Activated CD4-positive, alpha-beta T cell treated with anti-CD3 and anti-CD28 coated beads for 36 hours (primary cell): ENCODE measurements around the gene POLR3C. TPM values are rescaled to one million over a fixed set of nuclear protein-coding genes. Genes with fewer than 3 reads are reported as not detected.
"Not testable (repeated sequence)": the region's sequence is repeated elsewhere in the genome, so short reads cannot be mapped to it uniquely, and the experiment has no call there.

ENCODE experiments used
- ATAC-seq: fragments of 200-7000 bp; cut with Tn5 transposase; one replicate; pipeline ENCODE4 v1.10.0; 2021; ENCODE audit warnings: mild to moderate bottlenecking, moderate library complexity
- CTCF ChIA-PET: fragments of 350-600 bp; sonication (Branson Sonifier 250); formaldehyde crosslinking; loops from one replicate; lab custom pipeline; 2021; ENCODE audit warnings: antibody characterized with exemption; lab: Charles Lee
- POLR2A ChIA-PET: fragments of 350-600 bp; sonication (Branson Sonifier 250); formaldehyde crosslinking; loops from one replicate; lab custom pipeline; 2021; ENCODE audit warnings: antibody characterized with exemption, inconsistent platforms; lab: Charles Lee
- DNase-seq: peaks from one replicate; pipeline ENCODE4 v3.0.0-alpha.2; 2020
- H3K27ac Mint-ChIP-seq: one replicate; pipeline ENCODE4 v1.8.0; 2021; ENCODE audit warnings: mixed read lengths
- H3K27me3 Mint-ChIP-seq: one replicate; pipeline ENCODE4 v1.8.0; 2021; ENCODE audit warnings: mixed read lengths
- H3K36me3 Mint-ChIP-seq: one replicate; pipeline ENCODE4 v1.8.0; 2021; ENCODE audit warnings: low read depth, mixed read lengths
- H3K4me1 Mint-ChIP-seq: one replicate; pipeline ENCODE4 v1.8.0; 2021; ENCODE audit warnings: mixed read lengths
- H3K4me3 Mint-ChIP-seq: one replicate; pipeline ENCODE4 v1.8.0; 2021; ENCODE audit warnings: mild to moderate bottlenecking, moderate library complexity, mixed read lengths
- H3K9me3 Mint-ChIP-seq: one replicate; pipeline ENCODE4 v1.8.0; 2021; ENCODE audit warnings: low read depth, mixed read lengths
- intact Hi-C, 2 experiments: fragments of 100-400 bp; cut with DNase I in 1 of 2; cut with micrococcal nuclease in 1 of 2; formaldehyde crosslinking; loops; one replicate each; pipeline versions ENCODE4 v1.14.2 to v1.15.1; 2022 to 2024; cut with DNase I, micrococcal nuclease
- total RNA-seq, 2 experiments: library from RNA; stranded (reverse); gene quantifications; one replicate each; pipeline ENCODE4 v1.2.3, GENCODE V29; 2021

Gene POLR3C
- total RNA-seq, 2 experiments from 2014 or later, result 34.2 to 42.6 TPM

GRCh38 chr1:145824499-145824842 lies 471 bp downstream of the POLR3C start:
- H3K9me3 Mint-ChIP-seq, result no peaks in the 10 kb centered on the region
- H3K4me1 Mint-ChIP-seq, result peaks cover 47% of the 10 kb centered on the region
- H3K4me3 Mint-ChIP-seq, result peak overlapping the region; percentile 97
- no peak for DNase-seq
- ATAC-seq, result no peak
- no peaks in the 10 kb centered on the region for H3K27me3 Mint-ChIP-seq
- ChIA-PET CTCF (interaction anchor here (0.6 to 8.1 kb wide), 3 partner anchors 22 to 130 kb away, joined by 3 to 98 read pairs (median 3); partner anchors contain the start of gene NUDT17), POLR2A (interaction anchor here (1.0 to 1.3 kb wide), 2 partner anchors 21 to 227 kb away, joined by 4 to 5 read pairs; partner anchors contain the start of gene NUDT17)
- peaks cover 35% of the 10 kb centered on the region for H3K36me3 Mint-ChIP-seq
- intact Hi-C loops, result loop anchor here in 1 of 2 experiments (10.0 kb wide), 1 partner anchor 80 kb away; no protein-coding TSS in a partner anchor
- peak overlapping the region; percentile 98 for H3K27ac Mint-ChIP-seq

GRCh38 chr1:145826030-145826429 lies 2.0 kb downstream of the POLR3C start:
- peaks cover 48% of the 10 kb centered on the region for H3K4me1 Mint-ChIP-seq
- CTCF ChIA-PET, result interaction anchor here (0.9 to 8.1 kb wide), 10 partner anchors 13 to 209 kb away, joined by 3 to 98 read pairs (median 4); partner anchors contain the start of genes NUDT17 and PIAS3
- POLR2A ChIA-PET, result interaction anchor here (0.6 to 1.2 kb wide), 3 partner anchors 33 to 150 kb away, joined by 3 to 12 read pairs (median 3); partner anchors contain the start of genes ANKRD34A and POLR3GL
- peak overlapping the region; percentile 34 for H3K27ac Mint-ChIP-seq
- intact Hi-C loops, result loop anchor here (2.0 to 10.0 kb wide), 3 partner anchors 19 to 81 kb away; partner anchors contain the start of gene NUDT17 (in 1 of the 2)
- DNase-seq, result no peak
- ATAC-seq, result no peak
- no peaks in the 10 kb centered on the region for H3K27me3 Mint-ChIP-seq
- H3K9me3 Mint-ChIP-seq, result no peaks in the 10 kb centered on the region
- peak overlapping the region; percentile 97 for H3K4me3 Mint-ChIP-seq
- H3K36me3 Mint-ChIP-seq, result peaks cover 47% of the 10 kb centered on the region

- no peaks in the 10 kb centered on the region for H3K9me3 Mint-ChIP-seq
- peaks cover 57% of the 10 kb centered on the region for H3K36me3 Mint-ChIP-seq
- CTCF ChIA-PET, result interaction anchor here (0.7 to 8.1 kb wide), 5 partner anchors 10 to 149 kb away, joined by 3 to 98 read pairs (median 5); partner anchors contain the start of genes NUDT17 and PIAS3
- POLR2A ChIA-PET, result interaction anchor here (0.7 to 1.5 kb wide), 6 partner anchors 9 to 152 kb away, joined by 3 to 6 read pairs (median 4); partner anchors contain the start of genes NUDT17, PIAS3 and RBM8A
- peak; percentile 25 for ATAC-seq
- intact Hi-C loops, result loop anchor here (2.0 to 10.0 kb wide), 4 partner anchors 17 to 83 kb away; partner anchors contain the start of genes NUDT17 (in 1 of the 2) and PIAS3 (in 1 of the 2)
- no peaks in the 10 kb centered on the region for H3K27me3 Mint-ChIP-seq
- peak overlapping the region; percentile 34 for H3K4me3 Mint-ChIP-seq
- peaks cover 43% of the 10 kb centered on the region for H3K4me1 Mint-ChIP-seq
- peak overlapping the region; percentile 96 for H3K27ac Mint-ChIP-seq
- DNase-seq, result no peak
Measured at GRCh38 chr1:145827966-145828365, 4.0 kb downstream of the POLR3C start.

GRCh38 chr1:145828367-145829026 lies 4.5 kb downstream of the POLR3C start:
- peaks cover 62% of the 10 kb centered on the region for H3K36me3 Mint-ChIP-seq
- H3K27me3 Mint-ChIP-seq, result no peaks in the 10 kb centered on the region
- H3K4me1 Mint-ChIP-seq, result peaks cover 43% of the 10 kb centered on the region
- intact Hi-C loops, result loop anchor here in 1 of 2 experiments (2.0 to 10.0 kb wide), 3 partner anchors 30 to 84 kb away; partner anchors contain the start of gene PIAS3
- ATAC-seq, result peak; percentile 78
- peak; percentile 41 for DNase-seq
- ChIA-PET POLR2A (interaction anchor here (0.6 to 1.5 kb wide), 7 partner anchors 8 to 210 kb away, joined by 3 to 6 read pairs (median 5); partner anchors contain the start of genes NUDT17, PIAS3 and RBM8A), CTCF (interaction anchor here (0.7 to 8.1 kb wide), 6 partner anchors 10 to 149 kb away, joined by 3 to 98 read pairs (median 4); partner anchors contain the start of genes NUDT17 and PIAS3)
- H3K9me3 Mint-ChIP-seq, result no peaks in the 10 kb centered on the region
- H3K4me3 Mint-ChIP-seq, result peak overlapping the region; percentile 34
- H3K27ac Mint-ChIP-seq, result peak overlapping the region; percentile 96

- POLR2A ChIA-PET, H3K27ac Mint-ChIP-seq, DNase-seq, H3K9me3 Mint-ChIP-seq, H3K27me3 Mint-ChIP-seq, H3K4me3 Mint-ChIP-seq, ATAC-seq, intact Hi-C loops: not testable (repeated sequence)
- peaks cover 69% of the 10 kb centered on the region for H3K36me3 Mint-ChIP-seq
- CTCF ChIA-PET, result interaction anchor here (0.9 to 8.1 kb wide), 2 partner anchors 16 to 45 kb away, joined by 4 to 98 read pairs; partner anchors contain the start of gene NUDT17
- H3K4me1 Mint-ChIP-seq, result peaks cover 35% of the 10 kb centered on the region
Measured at GRCh38 chr1:145830810-145831209, 6.8 kb downstream of the POLR3C start.

GRCh38 chr1:145837656-145838055 lies 13.7 kb downstream of the POLR3C start:
- H3K27ac Mint-ChIP-seq, result no peak overlapping the region
- CTCF ChIA-PET, result interaction anchor here (0.6 to 1.3 kb wide), 3 partner anchors 9 to 81 kb away, joined by 3 to 6 read pairs (median 4); no protein-coding TSS in a partner anchor
- H3K27me3 Mint-ChIP-seq, result no peaks in the 10 kb centered on the region
- H3K4me3 Mint-ChIP-seq, result no peak overlapping the region
- H3K36me3 Mint-ChIP-seq, result peaks cover 52% of the 10 kb centered on the region
- peak; percentile 53 for ATAC-seq
- intact Hi-C loops, result no loop called here
- H3K4me1 Mint-ChIP-seq, result peaks cover 4% of the 10 kb centered on the region
- no peaks in the 10 kb centered on the region for H3K9me3 Mint-ChIP-seq
- DNase-seq, result no peak
- POLR2A ChIA-PET, result no interaction called here

- H3K27ac Mint-ChIP-seq, result no peak overlapping the region
- intact Hi-C loops, result loop anchor here in 1 of 2 experiments (1.0 kb wide), 1 partner anchor 165 kb away; no protein-coding TSS in a partner anchor
Measured at GRCh38 chr1:145843031-145843430, 19.0 kb downstream of the POLR3C start.

GRCh38 chr1:145845144-145845513 lies 21.1 kb downstream of the POLR3C start:
- DNase-seq, result no peak
- intact Hi-C loops, result loop anchor here (1.0 to 5.0 kb wide), 8 partner anchors 14 to 168 kb away; partner anchors contain the start of genes ITGA10 (in 2 of the 2), ANKRD35 (in 1 of the 2) and PIAS3 (in 1 of the 2)
- CTCF ChIA-PET, result interaction anchor here (0.6 to 7.2 kb wide), 43 partner anchors 10 to 204 kb away, joined by 3 to 168 read pairs (median 6); partner anchors contain the start of genes ANKRD34A, ANKRD35, ITGA10 and LIX1L
- Mint-ChIP-seq H3K27me3 (no peaks in the 10 kb centered on the region), H3K36me3 (peaks cover 17% of the 10 kb centered on the region), H3K4me1 (peaks cover 7% of the 10 kb centered on the region), H3K27ac (no peak overlapping the region), H3K4me3 (no peak overlapping the region), H3K9me3 (no peaks in the 10 kb centered on the region)
- POLR2A ChIA-PET, result interaction anchor here (0.6 to 4.5 kb wide), 8 partner anchors 14 to 190 kb away, joined by 3 to 21 read pairs (median 4); partner anchors contain the start of genes ANKRD34A, PIAS3, POLR3C and POLR3GL
- ATAC-seq, result peak; percentile 59

More at GRCh38 chr1:145843031-145843430, 19.0 kb downstream of the POLR3C start:
- Mint-ChIP-seq H3K4me1 (peaks cover 7% of the 10 kb centered on the region), H3K36me3 (peaks cover 22% of the 10 kb centered on the region), H3K9me3 (no peaks in the 10 kb centered on the region), H3K4me3 (no peak overlapping the region), H3K27me3 (no peaks in the 10 kb centered on the region)
- POLR2A ChIA-PET, result no interaction called here
- DNase-seq, result no peak
- CTCF ChIA-PET, result interaction anchor here (1.8 to 7.2 kb wide), 5 partner anchors 17 to 136 kb away, joined by 5 to 168 read pairs (median 44); partner anchors contain the start of genes ANKRD35, ITGA10 and PIAS3
- no peak for ATAC-seq

GRCh38 chr1:145845514-145846161 lies 21.6 kb downstream of the POLR3C start, which contains the start of gene NUDT17:
TSS of gene NUDT17 (plus strand) at chr1:145845630. CDS start at chr1:145845641, 11 bp downstream.
- CTCF ChIA-PET, result interaction anchor here (0.6 to 7.2 kb wide), 42 partner anchors 11 to 203 kb away, joined by 3 to 168 read pairs (median 6); partner anchors contain the start of genes ANKRD34A, ANKRD35, ITGA10 and LIX1L
- Mint-ChIP-seq H3K4me1 (peaks cover 7% of the 10 kb centered on the region), H3K27me3 (no peaks in the 10 kb centered on the region), H3K9me3 (no peaks in the 10 kb centered on the region), H3K36me3 (peaks cover 20% of the 10 kb centered on the region), H3K4me3 (no peak within 1 kb of the TSS), H3K27ac (no peak within 1 kb of the TSS)
- intact Hi-C loops, result loop anchor here (1.0 to 5.0 kb wide), 8 partner anchors 14 to 168 kb away; partner anchors contain the start of genes ITGA10 (in 2 of the 2), ANKRD35 (in 1 of the 2) and PIAS3 (in 1 of the 2)
- POLR2A ChIA-PET, result interaction anchor here (0.6 to 4.5 kb wide), 8 partner anchors 14 to 190 kb away, joined by 3 to 21 read pairs (median 4); partner anchors contain the start of genes ANKRD34A, PIAS3, POLR3C and POLR3GL
- ATAC-seq (peak; percentile 75), DNase-seq (peak; percentile 89)

- Mint-ChIP-seq H3K27ac (no peak overlapping the region), H3K4me3 (no peak overlapping the region), H3K4me1 (peaks cover 7% of the 10 kb centered on the region), H3K9me3 (no peaks in the 10 kb centered on the region), H3K27me3 (no peaks in the 10 kb centered on the region), H3K36me3 (peaks cover 20% of the 10 kb centered on the region)
- ChIA-PET CTCF (interaction anchor here (0.6 to 7.2 kb wide), 31 partner anchors 10 to 193 kb away, joined by 3 to 168 read pairs (median 6); partner anchors contain the start of genes ANKRD34A, ANKRD35, ITGA10 and PIAS3), POLR2A (interaction anchor here (1.1 to 4.5 kb wide), 2 partner anchors 13 to 172 kb away, joined by 3 to 21 read pairs; partner anchors contain the start of gene PIAS3)
- ATAC-seq (peak; percentile 58), DNase-seq (peak; percentile 56)
- intact Hi-C loops, result loop anchor here in 1 of 2 experiments (5.0 kb wide), 2 partner anchors 46 to 66 kb away; partner anchors contain the start of gene ITGA10
Measured at GRCh38 chr1:145846201-145846612, 22.2 kb downstream of the POLR3C start.
